Breast epithelium (tissue), 3 donors: Measurements from ENCODE around the gene BNIP3.

Source experiments
- POLR2A ChIP-seq: fragments of 450-650 bp; IDR thresholded peaks from one replicate; pipeline ENCODE4 v1.6.1; 2016; ENCODE audit warnings: antibody characterized with exemption, mild to moderate bottlenecking, moderate library complexity
- POLR2AphosphoS5 ChIP-seq, 3 donors: sonication (generic); formaldehyde crosslinking; IDR thresholded peaks; one replicate each; pipeline ENCODE4 v1.6.1; 2017; ENCODE audit warnings: antibody characterized with exemption in 3 of 3
- TF ChIP-seq, protein P1 (sequence below), 3 donors: fragments of 450-650 bp; IDR thresholded peaks; one replicate each; pipeline ENCODE4 v1.5.1; 2016 to 2017; ENCODE audit warnings: antibody characterized with exemption in 3 of 3, mild to moderate bottlenecking in 3 of 3, moderate library complexity in 3 of 3

- TF ChIP-seq, protein P1, sequence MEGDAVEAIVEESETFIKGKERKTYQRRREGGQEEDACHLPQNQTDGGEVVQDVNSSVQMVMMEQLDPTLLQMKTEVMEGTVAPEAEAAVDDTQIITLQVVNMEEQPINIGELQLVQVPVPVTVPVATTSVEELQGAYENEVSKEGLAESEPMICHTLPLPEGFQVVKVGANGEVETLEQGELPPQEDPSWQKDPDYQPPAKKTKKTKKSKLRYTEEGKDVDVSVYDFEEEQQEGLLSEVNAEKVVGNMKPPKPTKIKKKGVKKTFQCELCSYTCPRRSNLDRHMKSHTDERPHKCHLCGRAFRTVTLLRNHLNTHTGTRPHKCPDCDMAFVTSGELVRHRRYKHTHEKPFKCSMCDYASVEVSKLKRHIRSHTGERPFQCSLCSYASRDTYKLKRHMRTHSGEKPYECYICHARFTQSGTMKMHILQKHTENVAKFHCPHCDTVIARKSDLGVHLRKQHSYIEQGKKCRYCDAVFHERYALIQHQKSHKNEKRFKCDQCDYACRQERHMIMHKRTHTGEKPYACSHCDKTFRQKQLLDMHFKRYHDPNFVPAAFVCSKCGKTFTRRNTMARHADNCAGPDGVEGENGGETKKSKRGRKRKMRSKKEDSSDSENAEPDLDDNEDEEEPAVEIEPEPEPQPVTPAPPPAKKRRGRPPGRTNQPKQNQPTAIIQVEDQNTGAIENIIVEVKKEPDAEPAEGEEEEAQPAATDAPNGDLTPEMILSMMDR (IDR thresholded peaks at IDR 0.05), result no peak
- no peak for TF ChIP-seq POLR2A
- no peak for TF ChIP-seq POLR2AphosphoS5 (IDR thresholded peaks at IDR 0.05)
Measured at GRCh38 chr10:131982185-131982756, 548 bp upstream of the BNIP3 start.
